ENCODE results near the gene USP19. TPM values are rescaled to one million over a fixed set of nuclear protein-coding genes. Genes with fewer than 3 reads are reported as not detected.

Gene USP19
- total RNA-seq, 1 experiment from 2014 or later, result 66.3 TPM

- Histone ChIP-seq H2BK15ac (ENCODE audit: low read depth, low read length) (no peak within 1 kb of the TSS), H3K27me3 (ENCODE audit: insufficient read depth, low read length) (no peaks in the 10 kb centered on the region), H2BK120ac (ENCODE audit: low read depth, low read length, poor library complexity, severe bottlenecking) (no peak within 1 kb of the TSS), H2BK12ac (ENCODE audit: insufficient read length, low read depth, low read length) (no peak within 1 kb of the TSS), H3K79me1 (ENCODE audit: insufficient read depth, low read depth, low read length, poor library complexity, severe bottlenecking) (no peaks in the 10 kb centered on the region), H4K20me1 (ENCODE audit: control insufficient read depth, insufficient read depth, insufficient read length) (no peaks in the 10 kb centered on the region), H3K23me2 (ENCODE audit: insufficient read length, low read depth, low read length, poor library complexity, severe bottlenecking) (peaks cover 12% of the 10 kb centered on the region), H3K14ac (ENCODE audit: insufficient read depth, low read length) (peak within 1 kb of the TSS; percentile 97), H3K27ac (ENCODE audit: insufficient read length, low read depth, low read length) (peak within 1 kb of the TSS; percentile 19), H3T11ph (ENCODE audit: low read length) (no peak within 1 kb of the TSS), H3K4me2 (ENCODE audit: insufficient read depth, insufficient read length, low read length) (peak within 1 kb of the TSS; percentile 96), H2BK5ac (ENCODE audit: insufficient read length, low read length) (no peak within 1 kb of the TSS), H2AK5ac (ENCODE audit: insufficient read length, low read length) (no peak within 1 kb of the TSS), H2AFZ (ENCODE audit: low read length) (no peak within 1 kb of the TSS), H3K23ac (ENCODE audit: insufficient read length, low read depth, low read length) (no peak within 1 kb of the TSS), H3K4ac (ENCODE audit: low read depth, low read length) (no peak within 1 kb of the TSS), H2BK20ac (ENCODE audit: low read depth, low read length, poor library complexity, severe bottlenecking) (no peak within 1 kb of the TSS), H3K56ac (ENCODE audit: insufficient read length, low read depth, low read length) (no peak within 1 kb of the TSS), H4K5ac (ENCODE audit: insufficient read length, low read depth, low read length) (no peak within 1 kb of the TSS), H3K9me3 (ENCODE audit: control insufficient read depth, low read depth, low read length) (no peaks in the 10 kb centered on the region), H3K4me1 (ENCODE audit: insufficient read depth, low read length) (peaks cover 3% of the 10 kb centered on the region; the same call in 1 of the 2 replicates), H4K91ac (ENCODE audit: insufficient read length, low read depth, low read length) (no peak within 1 kb of the TSS), H3K9ac (ENCODE audit: extremely low read depth, insufficient read length, low read length) (peak within 1 kb of the TSS; percentile 89), H4K8ac (replicated peaks; ENCODE audit: insufficient read length, low read depth, low read length) (no peak within 1 kb of the TSS), H3K79me2 (ENCODE audit: insufficient read depth, low read length) (no peaks in the 10 kb centered on the region; the same call in 1 of the 2 replicates), H3K18ac (ENCODE audit: insufficient read length, low read depth, low read length) (peak within 1 kb of the TSS; percentile 95)
- Mint-ChIP-seq H3K4me3 (peak within 1 kb of the TSS; percentile 96), H3K27me3 (ENCODE audit: low read depth) (no peaks in the 10 kb centered on the region; the same call in 1 of the 2 replicates), H3K27ac (peak within 1 kb of the TSS; percentile 99), H3K36me3 (ENCODE audit: insufficient read depth in 1 of 3, low read depth in 3 of 3) (peaks cover 41 to 55% (median 51%) of the 10 kb centered on the region in 3 experiments), H3K9me3 (no peaks in the 10 kb centered on the region), H3K4me1 (peaks cover 20 to 23% of the 10 kb centered on the region in 2 experiments)
- TF ChIP-seq CTCF (conservative IDR thresholded peaks at IDR 0.05), result no peak
- WGBS (ENCODE audit: extremely low coverage, insufficient read length, low lambda C conversion rate), result no CpG with 5 or more reads among the region's 50 CpGs
- DNase-seq, result peak; percentile 97
These were observed 16.0 kb downstream of the USP19 start, which contains the start of gene QARS1 for GRCh38 chr3:49104427-49105291. Gene QARS1 (minus strand): TSS chr3:49104757. CDS start chr3:49104733, 24 bp downstream.
